K562 (cell line): ENCODE results near the gene KCTD13. TPM values are rescaled to one million over a fixed set of nuclear protein-coding genes. Genes with fewer than 3 reads are reported as not detected.

Experiments
- ATAC-seq: fragments of 200-7000 bp; cut with Tn5 transposase; 3 replicates; pipeline ENCODE4 v1.9.1; 2020; ENCODE audit warnings: moderate library complexity
- BruUV-seq: library from RNA; stranded (reverse); fragments of 400-500 nt; replicated peaks from 2 replicates; lab custom pipeline; 2021; lab: Mats Ljungman, UMichigan
- CTCF ChIA-PET: fragments of 300-600 bp; formaldehyde crosslinking; extraction: SDS; loops from one replicate; lab custom pipeline; 2021; ENCODE audit warnings: low intra/inter-chr PET ratio; lab: Yijun Ruan, JAX
- POLR2A ChIA-PET: fragments of 300-600, 350-650 bp; sonication (Branson Sonifier 250); formaldehyde crosslinking; extraction: SDS; loops from one replicate; lab custom pipeline; 2021; ENCODE audit warnings: antibody characterized with exemption, inconsistent platforms; lab: Yijun Ruan, JAX
- DNase-seq, 4 experiments: peaks; one replicate each; pipeline versions ENCODE4 v3.0.0 to v3.0.0-alpha.2; 2011 to 2018; ENCODE audit warnings: low spot score in 3 of 4, mixed read lengths in 3 of 4; ENCODE audit errors: extremely low read depth in 1 of 4
- FAIRE-seq: peaks from 2 replicates; lab custom pipeline; 2011; peaks lifted over from hg19 to GRCh38; lab: Jason Lieb, UNC
- H2AFZ ChIP-seq: 2 replicates; pipeline ENCODE4 v1.6.0; 2011; ENCODE audit warnings: low read depth, low read length, control low read depth, inconsistent platforms
- H3K27ac ChIP-seq: fragments of 200-600 bp; 3 replicates; pipeline ENCODE4 v1.8.0; 2011; ENCODE audit warnings: low read depth, mild to moderate bottlenecking, control low read depth, inconsistent platforms, low read length, moderate library complexity, mixed read lengths; ENCODE audit errors: extremely low read depth
- H3K27me3 ChIP-seq, 2 experiments: fragments of 300-600 bp in 1 of 2; 2 replicates in 1 of 2; 3 replicates in 1 of 2; pipeline versions ENCODE4 v1.6.0 to v1.8.0; 2011; ENCODE audit warnings: inconsistent platforms in 2 of 2, low read length in 2 of 2, mild to moderate bottlenecking in 1 of 2, mixed read lengths in 1 of 2, moderate library complexity in 1 of 2; ENCODE audit not compliant: control insufficient read depth in 2 of 2, insufficient read depth in 2 of 2
- H3K36me3 ChIP-seq: fragments of 300-600 bp; 3 replicates; pipeline ENCODE4 v1.8.0; 2011; ENCODE audit warnings: mild to moderate bottlenecking, low read length, inconsistent platforms; ENCODE audit not compliant: control insufficient read depth, insufficient read depth
- H3K4me1 ChIP-seq, 2 experiments: fragments of 200-600 bp in 1 of 2; replicated peaks in 1 of 2; 2 replicates in 1 of 2; 3 replicates in 1 of 2; pipeline versions ENCODE4 v1.5.1 to v1.8.0; 2011; ENCODE audit warnings: inconsistent platforms in 2 of 2, low read length in 2 of 2, mild to moderate bottlenecking in 1 of 2, mixed read lengths in 1 of 2, moderate library complexity in 1 of 2; ENCODE audit not compliant: control insufficient read depth in 2 of 2, insufficient read depth in 2 of 2
- H3K4me2 ChIP-seq: 2 replicates; pipeline ENCODE4 v1.6.1; 2011; ENCODE audit warnings: low read length, control low read depth, inconsistent platforms, mixed read lengths; ENCODE audit not compliant: insufficient read depth
- H3K4me3 ChIP-seq: fragments of 200-600 bp; sonication (generic), shearing (Covaris generic); 2 replicates; pipeline ENCODE4 v1.5.1; 2016; ENCODE audit warnings: control low read depth, inconsistent platforms
- H3K79me2 ChIP-seq: fragments of 200-600 bp; 3 replicates; pipeline ENCODE4 v1.8.0; 2011; ENCODE audit warnings: low read length, inconsistent platforms; ENCODE audit not compliant: control insufficient read depth, insufficient read depth
- H3K9ac ChIP-seq, 2 experiments: 2 replicates each; pipeline versions ENCODE4 v1.6.0 to v1.6.1; 2011; ENCODE audit warnings: low read depth in 2 of 2, low read length in 2 of 2, control low read depth in 1 of 2, inconsistent platforms in 1 of 2, mild to moderate bottlenecking in 1 of 2, mixed read lengths in 1 of 2; ENCODE audit not compliant: insufficient read depth in 1 of 2
- H3K9me1 ChIP-seq: one replicate; pipeline ENCODE4 v1.6.0; 2011; ENCODE audit warnings: inconsistent platforms, mild to moderate bottlenecking, low read length, moderate library complexity; ENCODE audit not compliant: control insufficient read depth, insufficient read depth
- H3K9me3 ChIP-seq: replicated peaks from 2 replicates; pipeline ENCODE4 v1.5.1; 2011; ENCODE audit warnings: low read depth, low read length, inconsistent platforms; ENCODE audit not compliant: control insufficient read depth, insufficient read depth
- H4K20me1 ChIP-seq: replicated peaks from 2 replicates; pipeline ENCODE4 v1.6.1; 2011; ENCODE audit warnings: low read length, inconsistent platforms, mixed read lengths; ENCODE audit not compliant: control insufficient read depth, insufficient read depth
- CBX3 ChIP-seq, 2 experiments: IDR thresholded peaks; 1 replicate in 1 of 2; 2 replicates in 1 of 2; pipeline ENCODE4 v1.6.1; 2012; ENCODE audit warnings: inconsistent platforms in 2 of 2, low read length in 2 of 2, borderline replicate concordance in 1 of 2, control low read depth in 1 of 2
- DLX4 ChIP-seq: fragments of 250-450 bp; sonication (Bioruptor Pico); IDR thresholded peaks from 2 replicates; pipeline ENCODE4 v1.6.1; 2021; ENCODE audit warnings: mild to moderate bottlenecking
- ETV6 ChIP-seq, 3 experiments: fragments of 150-350 bp in 1 of 3; sonication (generic) in 1 of 3; formaldehyde crosslinking in 1 of 3; IDR thresholded peaks; 2 replicates each; pipeline versions ENCODE4 v1.6.1 to v1.8.0; 2014 to 2022; ENCODE audit warnings: borderline replicate concordance in 2 of 3, low read depth in 2 of 3, antibody characterized with exemption in 1 of 3, low read length in 1 of 3, mild to moderate bottlenecking in 1 of 3, missing genetic modification reagents in 1 of 3
- FOXP1 ChIP-seq: sonication (generic); formaldehyde crosslinking; IDR thresholded peaks from 2 replicates; pipeline ENCODE4 v1.8.0; 2022; ENCODE audit warnings: mild to moderate bottlenecking, missing genetic modification reagents
- HDGF ChIP-seq: fragments of 450-650 bp; IDR thresholded peaks from 2 replicates; pipeline ENCODE4 v1.6.1; 2016
- MAFF ChIP-seq: IDR thresholded peaks from 2 replicates; pipeline ENCODE4 v1.6.1; 2012; ENCODE audit warnings: low read length, improper control_type of control experiment
- NFRKB ChIP-seq: fragments of 450-650 bp; IDR thresholded peaks from 2 replicates; pipeline ENCODE4 v1.6.1; 2016; ENCODE audit warnings: low read depth
- NR1H2 ChIP-seq: sonication (generic); formaldehyde crosslinking; IDR thresholded peaks from 2 replicates; pipeline ENCODE4 v1.4.0; 2020; ENCODE audit warnings: mild to moderate bottlenecking, missing genetic modification reagents
- RB1 ChIP-seq: fragments of 450-650 bp; IDR thresholded peaks from 2 replicates; pipeline ENCODE4 v1.6.1; 2017; ENCODE audit warnings: low read depth, mild to moderate bottlenecking
- RBFOX2 ChIP-seq: fragments of 200-400 bp; formaldehyde crosslinking; IDR thresholded peaks from 2 replicates; pipeline ENCODE4 v1.6.1; 2017; ENCODE audit warnings: low read depth, mild to moderate bottlenecking, low read length, moderate library complexity
- SAFB2 ChIP-seq: fragments of 200-400 bp; formaldehyde crosslinking; IDR thresholded peaks from 2 replicates; pipeline ENCODE4 v1.6.1; 2018; ENCODE audit warnings: borderline replicate concordance, low read length, low read depth, moderate library complexity; ENCODE audit not compliant: severe bottlenecking
- SLC30A9 ChIP-seq: fragments of 250-450 bp; sonication (Bioruptor Pico); IDR thresholded peaks from 2 replicates; pipeline ENCODE4 v1.8.0; 2022; ENCODE audit warnings: mild to moderate bottlenecking, moderate library complexity
- SNAPC5 ChIP-seq: fragments of 250-450 bp; sonication (Bioruptor Pico); IDR thresholded peaks from 2 replicates; pipeline ENCODE4 v1.8.0; 2021; ENCODE audit warnings: moderate library complexity, mild to moderate bottlenecking, inconsistent platforms
- TCF7L2 ChIP-seq: fragments of 150-350 bp; IDR thresholded peaks from 2 replicates; pipeline ENCODE4 v1.6.1; 2016; ENCODE audit warnings: low read depth, mild to moderate bottlenecking, low read length, moderate library complexity
- ZBTB7A ChIP-seq: IDR thresholded peaks from 2 replicates; pipeline ENCODE4 v1.6.1; 2011; ENCODE audit warnings: low read depth, mild to moderate bottlenecking, low read length, moderate library complexity, borderline replicate concordance; ENCODE audit not compliant: control insufficient read depth
- ZFP1 ChIP-seq: fragments of 450-650 bp; formaldehyde crosslinking; IDR thresholded peaks from 2 replicates; pipeline ENCODE4 v1.4.0; 2020; ENCODE audit warnings: mild to moderate bottlenecking, mixed read lengths
- WGBS: fragments of 100-300 bp; shearing (Covaris generic); methylation state at CpG from one replicate; pipeline ENCODE4 v1.1.6; 2016; ENCODE audit warnings: low coverage, mixed read lengths; ENCODE audit not compliant: insufficient coverage; ENCODE audit errors: missing lambda C conversion rate; 5-methylcytosine and 5-hydroxymethylcytosine counted together
- in situ Hi-C: fragments of 300-500 bp; cut with MboI; formaldehyde crosslinking; loops from 4 replicates; pipeline ENCODE4 v1.15.0; 2018; ENCODE audit warnings: inconsistent platforms, mixed read lengths
- intact Hi-C: fragments of 100-400 bp; cut with micrococcal nuclease; formaldehyde crosslinking; loops from 2 replicates; pipeline ENCODE4 v1.14.2; 2022
- polyA plus RNA-seq, 8 experiments: library from polyadenylated mRNA; depleted of rRNA in 4 of 8; stranded (reverse) in 5 of 8; unstranded in 3 of 8; fragments of >200 nt; fragmentation: Nextera tagmentation in 2 of 8; fragmentation: Illumina TruSeq in 1 of 8; extraction: Ambion mirVana in 2 of 8; extraction: Trizol in 1 of 8; gene quantifications; 2 replicates each; pipeline versions ENCODE4 v1.2.1 to v1.2.3, GENCODE V29; 2011 to 2014; ENCODE audit warnings: inconsistent platforms in 1 of 8, missing spikeins in 1 of 8
- total RNA-seq, 7 experiments: library from RNA; depleted of rRNA in 6 of 7; stranded (reverse); fragments of >200 nt in 6 of 7; fragmentation: Illumina TruSeq in 2 of 7; extraction: Trizol in 2 of 7; gene quantifications; 2 replicates each; pipeline versions ENCODE4 v1.2.1 to v1.2.3, GENCODE V29; 2011 to 2021; ENCODE audit warnings: low replicate concordance in 1 of 7
- TF ChIP-seq, protein P1 (sequence below): fragments of 200-800 bp; sonication (Bioruptor generic); IDR thresholded peaks from 2 replicates; pipeline ENCODE4 v1.6.1; 2017; ENCODE audit warnings: missing genetic modification characterization, missing compliant biosample characterization
- TF ChIP-seq, protein P2 (sequence below): fragments of 250-450 bp; sonication (Bioruptor Pico); IDR thresholded peaks from 2 replicates; pipeline ENCODE4 v1.9.0; 2021; ENCODE audit warnings: mild to moderate bottlenecking

Gene KCTD13
- total and polyA plus RNA-seq, 9 of the 15 experiments (the other 6 are each of a cell fraction or from before 2014, with no cell fraction given): 1.0 to 20.6 (median 9.8) TPM

- TF ChIP-seq SNAPC5 (CRISPR knock-in tag) (no peak), CBX3 (IDR thresholded peaks at IDR 0.05; ENCODE audit: borderline replicate concordance in 1 of 2, low read length in 2 of 2) (no peak), SAFB2 (no peak), TCF7L2 (no peak), ZBTB7A (no peak), MAFF (no peak)
Observed at GRCh38 chr16:29975134-29975538, 49.1 kb upstream of the KCTD13 start (continued).

DNA sequence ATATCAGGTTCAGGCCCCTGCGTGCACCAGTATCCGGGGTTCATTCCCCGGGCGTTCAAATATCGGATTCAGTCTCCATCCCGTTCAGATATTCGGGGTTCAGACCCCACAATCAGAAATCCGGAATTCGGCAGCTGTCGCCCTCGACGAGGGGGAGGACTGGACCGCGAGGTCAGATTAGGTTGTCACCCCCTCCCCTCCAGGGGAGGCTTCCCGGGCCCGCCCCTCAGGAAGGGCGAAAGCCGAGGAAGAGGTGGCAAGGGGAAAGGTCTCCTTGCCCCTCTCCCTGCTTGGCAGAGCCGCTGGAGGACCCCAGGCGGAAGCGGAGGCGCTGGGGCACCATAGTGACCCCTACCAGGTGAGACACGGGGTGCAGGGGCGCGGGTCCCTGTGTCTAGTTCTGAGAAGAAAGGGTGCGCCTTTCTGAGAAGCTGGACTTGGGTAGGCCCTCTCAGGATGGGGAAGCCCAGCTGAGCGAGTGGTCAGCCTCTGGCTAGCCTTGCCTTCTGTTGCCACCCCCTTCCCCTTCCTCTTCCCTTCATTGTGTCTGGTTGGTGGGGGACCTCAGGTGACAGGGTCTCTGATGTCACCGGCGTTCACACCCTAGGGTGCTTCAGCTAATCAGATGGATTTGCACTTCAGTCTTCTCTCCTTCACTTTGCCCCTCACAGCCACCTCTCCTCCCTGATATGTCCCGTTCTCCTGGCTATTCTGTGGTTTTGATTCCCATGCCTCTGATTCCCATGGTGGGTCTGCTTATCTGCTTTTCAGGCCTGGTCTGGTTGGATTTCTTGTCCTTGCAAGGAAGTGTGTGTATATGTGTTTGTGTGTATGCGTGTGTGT lies 48.5 kb upstream of the KCTD13 start:
- BruUV-seq: no TSS peak
- in situ Hi-C loops (no loop called here), intact Hi-C loops (no loop called here)
- POLR2A ChIA-PET: interaction anchor here (0.6 to 3.2 kb wide), 7 partner anchors 11 to 650 kb away, joined by 3 to 22 read pairs (median 14); partner anchors contain the start of genes ASPHD1 and TMEM219
- Histone ChIP-seq H3K4me2 (peak overlapping the region; percentile 87), H3K4me1 (peaks cover 26 to 30% of the 10 kb centered on the region in 2 experiments; a peak in 4 of 5 replicates), H3K9me3 (no peaks in the 10 kb centered on the region; the same call in 1 of the 2 replicates), H3K4me3 (peak overlapping the region; percentile 71), H3K79me2 (peaks cover 36% of the 10 kb centered on the region), H3K27ac (peak overlapping the region; percentile 80), H2AFZ (0 out of 2 replicates have a peak overlapping the region, but pooled peaks have one; percentile 88), H3K27me3 (no peaks in the 10 kb centered on the region), H4K20me1 (peaks cover 23% of the 10 kb centered on the region), H3K9ac (peak overlapping the region; percentile 82 to 88), H3K9me1 (peaks cover 3% of the 10 kb centered on the region), H3K36me3 (peaks cover 47% of the 10 kb centered on the region)
- ATAC-seq (peak; percentile 9), FAIRE-seq (peak; percentile 73), DNase-seq (peak; percentile 47 to 57 (median 49))
- CTCF ChIA-PET: no interaction called here
- whole genome bisulfite sequencing: 2% methylated on average over 25 of the region's 31 CpGs
- no peak for TF ChIP-seq ZFP1 (CRISPR knock-in tag)
- TF ChIP-seq, protein P1, sequence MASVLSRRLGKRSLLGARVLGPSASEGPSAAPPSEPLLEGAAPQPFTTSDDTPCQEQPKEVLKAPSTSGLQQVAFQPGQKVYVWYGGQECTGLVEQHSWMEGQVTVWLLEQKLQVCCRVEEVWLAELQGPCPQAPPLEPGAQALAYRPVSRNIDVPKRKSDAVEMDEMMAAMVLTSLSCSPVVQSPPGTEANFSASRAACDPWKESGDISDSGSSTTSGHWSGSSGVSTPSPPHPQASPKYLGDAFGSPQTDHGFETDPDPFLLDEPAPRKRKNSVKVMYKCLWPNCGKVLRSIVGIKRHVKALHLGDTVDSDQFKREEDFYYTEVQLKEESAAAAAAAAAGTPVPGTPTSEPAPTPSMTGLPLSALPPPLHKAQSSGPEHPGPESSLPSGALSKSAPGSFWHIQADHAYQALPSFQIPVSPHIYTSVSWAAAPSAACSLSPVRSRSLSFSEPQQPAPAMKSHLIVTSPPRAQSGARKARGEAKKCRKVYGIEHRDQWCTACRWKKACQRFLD: 0 out of 2 replicates have a peak, but pooled peaks have one; percentile 6
- TF ChIP-seq DLX4: no peak
- TF ChIP-seq RB1: no peak
- no peak for TF ChIP-seq FOXP1 (CRISPR knock-in tag)
- TF ChIP-seq, protein P2, sequence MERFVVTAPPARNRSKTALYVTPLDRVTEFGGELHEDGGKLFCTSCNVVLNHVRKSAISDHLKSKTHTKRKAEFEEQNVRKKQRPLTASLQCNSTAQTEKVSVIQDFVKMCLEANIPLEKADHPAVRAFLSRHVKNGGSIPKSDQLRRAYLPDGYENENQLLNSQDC (CRISPR knock-in tag): no peak
- TF ChIP-seq NFRKB: no peak
- no peak for TF ChIP-seq NR1H2
- no peak for TF ChIP-seq HDGF
- TF ChIP-seq SLC30A9 (CRISPR knock-in tag): no peak
- no peak for TF ChIP-seq RBFOX2
- TF ChIP-seq ETV6 (IDR thresholded peaks at IDR 0.05; ENCODE audit: borderline replicate concordance in 1 of 2, low read depth in 2 of 2, low read length in 1 of 2): no peak
- TF ChIP-seq ETV6 (CRISPR knock-in tag; IDR thresholded peaks at IDR 0.05; ENCODE audit: borderline replicate concordance): no peak
